Lower leg skin (tissue), 3 donors: Measurements from ENCODE around the gene CNTNAP5.

Experiments used
- CTCF ChIP-seq, 3 donors: fragments of 450-650 bp; IDR thresholded peaks; one replicate each; pipeline ENCODE4 v1.5.1; 2016; ENCODE audit warnings: antibody characterized with exemption in 3 of 3, mild to moderate bottlenecking in 3 of 3, moderate library complexity in 2 of 3
- POLR2A ChIP-seq, 2 donors: fragments of 450-650 bp; IDR thresholded peaks; one replicate each; pipeline ENCODE4 v1.6.1; 2016 to 2017; ENCODE audit warnings: antibody characterized with exemption in 2 of 2, mild to moderate bottlenecking in 1 of 2, moderate library complexity in 1 of 2

GRCh38 chr2:124911560-124911959 is 886.5 kb downstream of the CNTNAP5 start:
- TF ChIP-seq CTCF (IDR thresholded peaks at IDR 0.05) (no peak), POLR2A (IDR thresholded peaks at IDR 0.05) (no peak)
